Measurements from ENCODE around the gene TSPAN31.
"Not testable (repeated sequence)": the region's sequence is repeated elsewhere in the genome, so short reads cannot be mapped to it uniquely, and the experiment has no call there.

Gene TSPAN31

GRCh38 chr12:57765698-57766463 is 21.0 kb downstream of the TSPAN31 start:
- in situ Hi-C loops (cut with MboI; ENCODE audit: low sequenced_read_pairs) = no loop called here

GRCh38 chr12:57766464-57767304 is 21.8 kb downstream of the TSPAN31 start, which contains the start of gene CYP27B1:
TSS of gene CYP27B1 (minus strand) at chr12:57767078. CDS start at chr12:57767041, 37 bp downstream.
- in situ Hi-C loops (cut with MboI; ENCODE audit: low sequenced_read_pairs) = no loop called here

DNA sequence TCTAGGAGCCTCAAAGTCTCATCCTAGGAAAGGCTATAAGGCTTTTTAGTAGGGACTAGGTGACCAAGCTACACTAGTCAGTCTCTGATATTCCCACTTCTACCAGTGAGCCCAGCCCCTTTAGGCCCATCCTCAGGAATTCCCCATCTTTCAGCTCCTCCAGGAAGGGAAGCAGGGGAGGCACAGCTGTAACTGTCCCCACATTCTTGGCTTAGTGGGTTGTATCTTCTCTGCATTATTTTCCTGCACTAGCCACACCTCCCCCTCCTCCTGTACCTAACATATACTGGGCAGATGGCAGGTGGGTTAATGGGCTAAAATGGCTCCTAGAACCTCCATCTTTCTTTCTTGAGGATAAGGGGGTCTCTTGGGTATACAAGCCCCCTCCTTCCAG is 22.5 kb downstream of the TSPAN31 start:
- in situ Hi-C loops (cut with MboI; ENCODE audit: low sequenced_read_pairs) = no loop called here

GRCh38 chr12:57767876-57768275 is 23.0 kb downstream of the TSPAN31 start:
- in situ Hi-C loops (cut with MboI; ENCODE audit: low sequenced_read_pairs) = no loop called here

GRCh38 chr12:57769594-57769993 is 24.8 kb downstream of the TSPAN31 start:
- in situ Hi-C loops (cut with MboI; ENCODE audit: low sequenced_read_pairs) = no loop called here

- in situ Hi-C loops (cut with MboI; ENCODE audit: low sequenced_read_pairs) = no loop called here
Measured at GRCh38 chr12:57770734-57771133, 25.9 kb downstream of the TSPAN31 start.

GRCh38 chr12:57771236-57771872 is 26.5 kb downstream of the TSPAN31 start:
- in situ Hi-C loops (cut with MboI; ENCODE audit: low sequenced_read_pairs) = no loop called here

DNA sequence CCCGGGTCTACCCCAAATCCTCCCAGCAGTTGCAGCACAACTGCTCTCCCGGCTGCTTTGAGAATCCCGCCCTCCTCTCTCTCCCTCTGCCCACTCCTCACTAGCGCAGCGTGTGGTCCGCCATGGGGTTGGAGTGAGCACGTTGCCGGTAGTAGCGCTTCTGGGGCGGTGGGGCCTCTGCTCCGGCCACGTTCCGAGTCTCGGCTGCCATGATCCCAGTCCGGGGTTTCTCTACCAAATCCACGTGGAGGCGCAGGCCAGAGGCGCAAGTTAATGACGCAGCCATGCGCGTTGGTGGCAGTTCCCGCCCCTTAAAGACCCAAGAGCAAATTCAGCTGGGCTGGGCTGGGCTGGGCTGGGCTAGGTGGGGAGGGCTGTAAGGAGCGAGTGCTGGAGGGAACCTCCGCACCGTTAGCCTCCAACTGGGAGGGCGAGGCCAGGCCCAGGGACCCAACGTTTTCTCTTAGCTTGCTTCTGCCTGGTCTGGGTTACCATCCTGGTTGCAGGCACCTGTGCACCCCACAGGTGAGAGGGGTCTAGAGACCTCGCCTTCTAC is 27.1 kb downstream of the TSPAN31 start, which contains the start of gene METTL1:
TSS of gene METTL1 (minus strand) at position 233 of the 556 bp plus-strand sequence. CDS start at position 211, 22 bp downstream.
- in situ Hi-C loops (cut with MboI; ENCODE audit: low sequenced_read_pairs) = no loop called here

DNA sequence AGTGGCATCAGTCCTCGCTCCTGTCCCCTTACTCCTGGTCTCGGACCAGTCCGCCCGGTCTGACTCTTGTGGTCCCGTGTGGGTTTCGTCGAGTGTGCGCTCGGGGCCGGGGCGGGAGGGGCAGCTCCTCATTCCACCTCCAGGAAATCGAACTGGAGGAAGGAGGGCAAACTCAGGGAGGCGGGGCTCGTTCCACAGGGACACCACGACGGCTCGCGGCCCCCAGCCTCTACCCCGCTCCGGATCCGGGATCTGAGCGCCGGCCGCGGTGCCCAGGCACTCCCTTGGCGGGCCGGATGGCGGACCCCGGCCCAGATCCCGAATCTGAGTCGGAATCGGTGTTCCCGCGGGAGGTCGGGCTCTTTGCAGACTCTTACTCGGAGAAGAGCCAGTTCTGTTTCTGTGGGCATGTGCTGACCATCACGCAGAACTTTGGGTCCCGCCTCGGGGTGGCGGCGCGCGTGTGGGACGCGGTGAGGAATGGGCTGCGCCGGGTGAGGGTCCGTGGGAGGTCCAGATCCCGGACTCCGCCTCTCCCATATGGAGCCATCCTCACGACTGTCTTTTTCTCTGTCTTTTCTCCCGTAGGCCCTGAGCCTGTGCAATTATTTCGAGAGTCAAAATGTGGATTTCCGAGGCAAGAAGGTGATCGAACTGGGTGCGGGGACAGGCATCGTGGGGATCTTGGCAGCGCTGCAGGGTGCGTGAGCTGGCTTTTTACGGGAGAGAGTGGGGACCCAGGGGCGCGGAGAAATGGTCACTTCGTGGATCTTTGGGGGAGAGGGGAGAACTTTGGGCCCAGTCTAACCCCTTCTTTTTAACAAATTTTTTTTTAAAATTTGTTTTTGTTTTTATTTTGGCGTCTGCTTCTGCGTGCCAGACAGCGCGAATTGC is 27.8 kb downstream of the TSPAN31 start, which contains the start of gene EEF1AKMT3:
TSS of gene EEF1AKMT3 (plus strand) at position 186 of the 894 bp plus-strand sequence. CDS start at position 297, 111 bp downstream.
- in situ Hi-C loops (cut with MboI; ENCODE audit: low sequenced_read_pairs) = no loop called here

DNA sequence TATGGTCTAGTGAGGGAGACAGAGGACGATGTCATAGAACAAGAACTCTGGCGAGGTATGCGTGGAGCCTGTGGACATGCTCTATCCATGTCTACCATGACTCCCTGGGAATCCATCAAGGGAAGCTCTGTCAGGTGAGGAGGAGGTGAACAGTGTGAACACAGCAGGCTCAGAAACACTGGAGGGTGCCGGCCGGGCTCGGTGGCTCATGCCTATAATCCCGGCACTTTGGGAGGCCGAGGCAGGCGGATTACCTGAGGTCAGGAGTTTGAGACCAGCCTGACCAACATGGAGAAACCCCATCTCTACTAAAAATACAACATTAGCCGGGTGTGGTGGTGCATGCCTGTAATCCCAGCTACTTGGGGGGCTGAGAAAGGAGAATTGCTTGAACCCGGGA is 29.8 kb downstream of the TSPAN31 start:
- in situ Hi-C loops (cut with MboI; ENCODE audit: low sequenced_read_pairs) = not testable (repeated sequence)

GRCh38 chr12:57775044-57775443 is 30.2 kb downstream of the TSPAN31 start:
- in situ Hi-C loops (cut with MboI; ENCODE audit: low sequenced_read_pairs) = no loop called here

DNA sequence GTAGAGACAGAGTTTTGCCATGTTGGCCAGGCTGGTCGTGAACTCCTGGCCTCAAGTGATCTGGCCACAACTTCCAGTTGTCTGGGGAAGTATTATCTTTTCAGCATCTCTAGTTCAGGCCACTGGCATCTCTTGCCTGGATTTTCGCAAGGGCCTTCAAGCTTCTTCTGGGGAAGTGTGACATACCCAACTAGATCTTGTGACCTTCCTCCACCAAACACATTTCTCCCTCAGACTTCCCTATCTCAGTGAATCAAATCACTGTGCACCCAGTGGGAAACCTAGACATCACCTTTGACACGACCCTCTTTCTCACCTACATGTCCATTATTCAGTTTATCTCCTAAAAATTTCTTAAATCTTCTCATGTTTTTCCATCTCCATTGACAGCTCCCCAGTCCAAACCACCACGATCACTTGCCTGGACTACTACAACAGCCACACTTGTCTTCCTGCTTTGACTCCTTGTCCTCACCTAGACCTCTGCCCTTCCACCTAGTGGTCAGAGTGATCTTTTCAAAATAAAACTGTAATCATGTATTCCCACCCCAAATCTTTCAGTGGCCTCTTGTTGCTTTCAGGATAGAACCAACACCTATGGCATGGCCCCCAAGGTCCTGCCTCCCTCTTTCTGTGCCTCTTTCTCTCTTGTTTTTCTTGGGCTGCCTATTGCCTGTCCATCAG is 30.9 kb downstream of the TSPAN31 start:
- in situ Hi-C loops (cut with MboI; ENCODE audit: low sequenced_read_pairs) = no loop called here

DNA sequence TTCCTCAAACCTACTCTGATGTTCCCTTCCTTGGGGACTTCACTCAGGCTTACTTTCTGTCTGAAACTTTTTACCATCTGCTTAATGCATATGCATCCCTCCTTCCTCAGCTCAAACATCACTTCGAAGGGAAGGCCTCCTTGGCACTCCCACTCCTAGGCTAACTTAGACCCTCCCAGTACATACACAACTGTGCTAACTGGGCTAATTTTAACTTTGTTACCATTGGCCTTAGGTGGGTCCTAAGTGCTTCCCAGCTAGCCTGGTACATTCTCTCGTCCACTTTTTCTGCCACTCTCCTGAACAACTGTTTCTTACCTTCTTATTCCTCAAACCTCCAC is 31.4 kb downstream of the TSPAN31 start:
- in situ Hi-C loops (cut with MboI; ENCODE audit: low sequenced_read_pairs) = no loop called here

GRCh38 chr12:57777367-57777766 is 32.5 kb downstream of the TSPAN31 start:
- in situ Hi-C loops (cut with MboI; ENCODE audit: low sequenced_read_pairs) = no loop called here

GRCh38 chr12:57777911-57778310 is 33.1 kb downstream of the TSPAN31 start:
- in situ Hi-C loops (cut with MboI; ENCODE audit: low sequenced_read_pairs) = no loop called here

- in situ Hi-C loops (cut with MboI; ENCODE audit: low sequenced_read_pairs) = no loop called here
Measured at GRCh38 chr12:57779736-57780135, 34.9 kb downstream of the TSPAN31 start.

DNA sequence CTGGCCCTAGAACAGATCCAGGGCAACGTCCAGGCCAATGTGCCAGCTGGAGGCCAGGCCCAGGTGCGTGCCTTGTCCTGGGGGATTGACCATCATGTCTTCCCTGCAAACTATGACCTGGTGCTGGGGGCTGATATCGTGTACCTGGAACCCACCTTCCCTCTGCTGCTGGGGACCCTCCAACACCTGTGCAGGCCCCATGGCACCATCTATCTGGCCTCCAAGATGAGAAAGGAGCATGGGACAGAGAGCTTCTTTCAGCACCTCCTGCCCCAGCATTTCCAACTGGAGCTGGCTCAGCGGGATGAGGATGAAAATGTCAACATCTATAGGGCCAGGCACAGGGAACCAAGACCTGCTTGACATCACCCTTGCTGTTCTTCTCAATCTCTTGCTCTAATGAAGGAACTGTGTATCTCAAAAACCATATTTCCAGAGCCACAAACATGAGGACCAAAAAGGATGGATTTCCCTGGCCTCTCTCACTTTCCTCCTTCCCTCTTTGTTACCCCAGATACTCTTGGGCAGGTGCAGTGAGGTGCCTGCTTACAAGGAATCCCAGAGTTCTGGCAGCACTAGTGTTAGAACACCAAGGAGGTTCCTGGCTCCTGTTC is 35.6 kb downstream of the TSPAN31 start:
- in situ Hi-C loops (cut with MboI; ENCODE audit: low sequenced_read_pairs) = no loop called here

DNA sequence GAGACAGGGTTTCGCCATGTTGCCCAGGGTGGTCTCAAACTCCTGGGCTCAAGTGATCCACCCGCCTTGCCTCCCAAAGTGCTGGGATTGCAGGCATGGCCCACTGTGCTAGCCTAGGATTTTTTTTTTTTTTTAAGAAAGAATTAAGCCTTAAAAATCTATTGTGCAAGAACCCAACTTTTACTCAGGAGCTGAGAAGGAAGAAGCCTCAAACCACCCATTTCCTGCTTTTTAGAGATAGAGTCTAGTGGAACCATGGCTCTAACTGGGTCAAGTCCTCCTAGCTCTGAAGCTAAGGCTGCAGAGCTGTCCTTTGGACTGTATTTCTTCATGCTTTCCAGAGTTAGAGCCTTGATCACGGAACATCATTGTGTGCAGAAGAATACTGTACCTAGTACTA is 36.4 kb downstream of the TSPAN31 start:
- in situ Hi-C loops (cut with MboI; ENCODE audit: low sequenced_read_pairs) = no loop called here

DNA sequence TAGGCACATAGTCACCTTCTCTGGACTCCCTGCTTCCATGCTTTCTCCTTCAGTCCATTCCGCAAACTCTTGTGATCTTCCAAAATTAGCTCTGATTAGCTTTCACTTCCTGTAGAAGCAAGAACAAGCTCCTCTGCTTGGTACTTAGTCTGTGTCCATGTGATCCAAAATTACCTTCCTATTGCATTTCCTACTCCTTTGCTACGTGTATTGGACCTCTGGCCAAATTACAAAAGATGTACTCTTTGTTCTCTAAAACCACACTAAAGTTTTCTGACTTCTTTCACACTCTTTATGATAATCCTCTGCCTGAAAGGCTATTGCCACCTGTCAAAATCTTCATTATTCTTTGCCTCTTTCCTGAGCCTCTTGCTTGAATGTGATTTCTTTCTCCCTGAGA is 37.0 kb downstream of the TSPAN31 start:
- in situ Hi-C loops (cut with MboI; ENCODE audit: low sequenced_read_pairs) = no loop called here

All from HL-60/S4 treated with retinoic acid at 250 ng/mL for 4 days and 3 days (cell line).